Stomach (tissue), 4 donors: ENCODE data around the gene SNPH.

Experiments
- CTCF ChIP-seq, 7 experiments: fragments of 450-650 bp in 4 of 7; fragments of 200-600 bp in 3 of 7; sonication (generic) in 3 of 7; IDR thresholded peaks; one replicate each; pipeline ENCODE4 v1.5.1; 2016 to 2019; ENCODE audit warnings: antibody characterized with exemption in 7 of 7, control low read depth in 2 of 7, mild to moderate bottlenecking in 1 of 7
- EP300 ChIP-seq: sonication (generic); formaldehyde crosslinking; IDR thresholded peaks from one replicate; pipeline ENCODE4 v1.6.1; 2017; ENCODE audit warnings: antibody characterized with exemption
- POLR2A ChIP-seq, 4 donors: fragments of 450-650 bp; IDR thresholded peaks; one replicate each; pipeline ENCODE4 v1.6.1; 2016; ENCODE audit warnings: antibody characterized with exemption in 4 of 4, control low read depth in 2 of 4, mild to moderate bottlenecking in 1 of 4, moderate library complexity in 1 of 4
- POLR2AphosphoS5 ChIP-seq, 3 donors: sonication (generic); formaldehyde crosslinking; IDR thresholded peaks; one replicate each; pipeline ENCODE4 v1.6.1; 2016; ENCODE audit warnings: antibody characterized with exemption in 3 of 3

- TF ChIP-seq CTCF (IDR thresholded peaks at IDR 0.05): no peak
- no peak for TF ChIP-seq POLR2AphosphoS5 (IDR thresholded peaks at IDR 0.05)
- no peak for TF ChIP-seq EP300
- no peak for TF ChIP-seq POLR2A (IDR thresholded peaks at IDR 0.05)
These were observed 30.1 kb downstream of the SNPH start for GRCh38 chr20:1296117-1296610.
